ENCODE measurements around the gene EPN2. TPM values are rescaled to one million over a fixed set of nuclear protein-coding genes. Genes with fewer than 3 reads are reported as not detected.

EPN2 gene
- polyA plus RNA-seq, 1 donor (not counting 4 experiments of a cell fraction or from before 2014, with no cell fraction given), result 30.2 TPM

- no peak overlapping the region for H3K27ac ChIP-seq (ENCODE audit: control insufficient read depth, insufficient read depth, low read length)
- FAIRE-seq (no peak), DNase-seq (ENCODE audit: low read depth, low spot score) (no peak)
Observed at GRCh38 chr17:19345486-19346350, 108.6 kb downstream of the EPN2 start.

GRCh38 chr17:19346351-19347255 lies 109.4 kb downstream of the EPN2 start:
- Histone ChIP-seq H3K9me3 (ENCODE audit: control insufficient read depth, low read depth, low read length) (no peaks in the 10 kb centered on the region), H3K27ac (ENCODE audit: control insufficient read depth, insufficient read depth, low read length) (no peak overlapping the region), H3K27me3 (ENCODE audit: control insufficient read depth, extremely low read depth, insufficient read depth, low read length) (no peaks in the 10 kb centered on the region), H3K9ac (ENCODE audit: control insufficient read depth, extremely low read depth, insufficient read depth, low read length) (peak overlapping the region; percentile 8), H3K4me2 (ENCODE audit: control insufficient read depth, extremely low read depth, insufficient read depth, low read depth, low read length) (no peak overlapping the region), H4K20me1 (ENCODE audit: control insufficient read depth, extremely low read depth, insufficient read depth, low read length) (no peaks in the 10 kb centered on the region), H3K4me1 (ENCODE audit: control insufficient read depth, extremely low read depth, insufficient read depth, low read length) (peaks cover 26% of the 10 kb centered on the region), H3K9me1 (ENCODE audit: control insufficient read depth, extremely low read depth, insufficient read depth, low read length) (no peaks in the 10 kb centered on the region), H3K4me3 (ENCODE audit: control insufficient read depth in 2 of 3, extremely low read depth in 1 of 3, insufficient read depth in 2 of 3, low read depth in 1 of 3, low read length in 3 of 3) (no peak overlapping the region), H3K79me2 (ENCODE audit: control insufficient read depth, insufficient read depth, low read length) (no peaks in the 10 kb centered on the region), H2AFZ (ENCODE audit: control insufficient read depth, low read length) (no peak overlapping the region), H3K36me3 (ENCODE audit: control insufficient read depth in 2 of 2, extremely low read depth in 1 of 2, insufficient read depth in 2 of 2, low read length in 2 of 2) (no peaks in the 10 kb centered on the region)
- DNase-seq (ENCODE audit: low read depth, low spot score) (no peak), FAIRE-seq (peak; percentile 82)
- no peak for TF ChIP-seq CTCF (optimal IDR thresholded peaks at IDR 0.05 in 1 of 3, IDR thresholded peaks at IDR 0.05 in 1 of 3, conservative IDR thresholded peaks at IDR 0.05 in 1 of 3; ENCODE audit: extremely low read depth in 1 of 3, insufficient read depth in 2 of 3, low read length in 3 of 3)
- no peak for TF ChIP-seq EZH2 (IDR thresholded peaks at IDR 0.05; ENCODE audit: low read length)
- dilution Hi-C loops (cut with MboI; ENCODE audit: extremely low pct_ligation_motif_present, low sequenced_read_pairs), result no loop called here

More at GRCh38 chr17:19345486-19346350, 108.6 kb downstream of the EPN2 start:
- Histone ChIP-seq H3K36me3 (ENCODE audit: control insufficient read depth in 2 of 2, extremely low read depth in 1 of 2, insufficient read depth in 2 of 2, low read length in 2 of 2) (no peaks in the 10 kb centered on the region), H3K4me3 (ENCODE audit: control insufficient read depth in 2 of 3, extremely low read depth in 1 of 3, insufficient read depth in 2 of 3, low read depth in 1 of 3, low read length in 3 of 3) (no peak overlapping the region), H3K9me1 (ENCODE audit: control insufficient read depth, extremely low read depth, insufficient read depth, low read length) (no peaks in the 10 kb centered on the region), H3K9ac (ENCODE audit: control insufficient read depth, extremely low read depth, insufficient read depth, low read length) (no peak overlapping the region), H3K27me3 (ENCODE audit: control insufficient read depth, extremely low read depth, insufficient read depth, low read length) (no peaks in the 10 kb centered on the region), H4K20me1 (ENCODE audit: control insufficient read depth, extremely low read depth, insufficient read depth, low read length) (no peaks in the 10 kb centered on the region), H3K9me3 (ENCODE audit: control insufficient read depth, low read depth, low read length) (no peaks in the 10 kb centered on the region), H2AFZ (ENCODE audit: control insufficient read depth, low read length) (no peak overlapping the region), H3K79me2 (ENCODE audit: control insufficient read depth, insufficient read depth, low read length) (no peaks in the 10 kb centered on the region), H3K4me1 (ENCODE audit: control insufficient read depth, extremely low read depth, insufficient read depth, low read length) (peaks cover 26% of the 10 kb centered on the region), H3K4me2 (ENCODE audit: control insufficient read depth, extremely low read depth, insufficient read depth, low read depth, low read length) (no peak overlapping the region)
- TF ChIP-seq CTCF (optimal IDR thresholded peaks at IDR 0.05 in 1 of 3, IDR thresholded peaks at IDR 0.05 in 1 of 3, conservative IDR thresholded peaks at IDR 0.05 in 1 of 3; ENCODE audit: extremely low read depth in 1 of 3, insufficient read depth in 2 of 3, low read length in 3 of 3) (no peak), EZH2 (IDR thresholded peaks at IDR 0.05; ENCODE audit: low read length) (no peak)
- dilution Hi-C loops (cut with MboI; ENCODE audit: extremely low pct_ligation_motif_present, low sequenced_read_pairs), result no loop called here

Measured in keratinocyte (primary cell).